ENCODE results near the gene GAPVD1. TPM values are rescaled to one million over a fixed set of nuclear protein-coding genes. Genes with fewer than 3 reads are reported as not detected.

The GAPVD1 gene
- total and polyA plus RNA-seq, 4 experiments from 2014 or later: 45.6 to 76.4 (median 63.5) TPM

DNA sequence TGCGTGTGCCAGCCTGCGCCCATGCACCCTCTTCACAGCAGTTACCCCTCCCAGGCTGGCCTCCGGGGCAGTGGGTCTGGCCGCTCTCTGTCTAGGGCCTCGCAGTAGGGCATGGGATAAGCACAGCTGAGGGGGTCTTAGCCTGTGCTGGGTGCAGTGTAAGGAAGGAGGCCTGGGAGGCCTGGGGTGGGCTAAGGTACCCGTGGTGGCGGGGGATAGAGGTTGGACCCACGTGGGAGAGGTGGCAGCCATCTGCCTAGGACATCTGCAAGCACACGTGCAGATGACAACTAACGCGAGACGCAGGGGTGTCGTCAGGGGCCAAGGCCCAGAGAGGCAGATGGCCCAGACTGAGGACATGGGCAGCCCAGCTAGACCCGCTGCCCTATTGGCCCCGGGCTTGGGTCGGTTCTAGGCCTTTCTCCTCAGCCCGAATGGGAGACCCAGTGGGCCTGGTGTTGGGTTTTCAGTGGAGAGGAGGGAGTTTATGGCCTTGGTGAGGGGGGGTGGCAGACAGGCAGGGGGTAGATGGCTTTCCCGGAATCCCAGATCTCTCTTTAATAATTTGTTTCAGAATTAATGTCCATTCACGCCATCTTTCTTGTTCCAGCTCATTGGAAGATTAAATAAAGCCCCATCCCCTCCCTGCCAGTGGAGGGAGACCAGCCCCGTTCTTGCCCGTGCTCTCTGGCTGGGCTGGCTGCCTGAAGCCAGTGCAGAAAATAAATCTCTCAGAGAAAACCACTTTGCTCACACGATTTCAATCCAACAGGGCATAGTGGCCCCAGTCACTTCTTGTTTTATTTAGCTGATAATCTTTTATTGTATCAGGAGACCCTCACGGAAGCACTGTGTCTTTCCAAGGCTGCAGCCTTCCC lies 154.2 kb downstream of the GAPVD1 start:
- intact Hi-C loops (cut with micrococcal nuclease): no loop called here
- Mint-ChIP-seq H3K4me3 (no peak overlapping the region), H3K27me3 (peaks cover 1 to 7% of the 10 kb centered on the region in 2 donors), H3K9me3 (no peaks in the 10 kb centered on the region), H3K4me1 (no peaks in the 10 kb centered on the region), H3K36me3 (no peaks in the 10 kb centered on the region), H3K27ac (no peak overlapping the region)
- H3K9me3 ChIP-seq (ENCODE audit: control insufficient read depth in 1 of 2, low read length in 2 of 2): no peaks in the 10 kb centered on the region
- ChIA-PET CTCF (ENCODE audit: partially characterized antibody) (no interaction called here), POLR2A (ENCODE audit: partially characterized antibody) (no interaction called here)
- DNase-seq: no peak
- H3K36me3 ChIP-seq (ENCODE audit: insufficient read depth, low read length): no peaks in the 10 kb centered on the region
- no peaks in the 10 kb centered on the region for H3K27me3 ChIP-seq (ENCODE audit: insufficient read depth, low read length)
- H3K4me3 ChIP-seq (ENCODE audit: low read length in 2 of 2): no peak overlapping the region
- no peaks in the 10 kb centered on the region for H3K4me1 ChIP-seq (ENCODE audit: insufficient read depth, low read length)
- H3K27ac ChIP-seq (ENCODE audit: low read depth, low read length): no peak overlapping the region

DNA sequence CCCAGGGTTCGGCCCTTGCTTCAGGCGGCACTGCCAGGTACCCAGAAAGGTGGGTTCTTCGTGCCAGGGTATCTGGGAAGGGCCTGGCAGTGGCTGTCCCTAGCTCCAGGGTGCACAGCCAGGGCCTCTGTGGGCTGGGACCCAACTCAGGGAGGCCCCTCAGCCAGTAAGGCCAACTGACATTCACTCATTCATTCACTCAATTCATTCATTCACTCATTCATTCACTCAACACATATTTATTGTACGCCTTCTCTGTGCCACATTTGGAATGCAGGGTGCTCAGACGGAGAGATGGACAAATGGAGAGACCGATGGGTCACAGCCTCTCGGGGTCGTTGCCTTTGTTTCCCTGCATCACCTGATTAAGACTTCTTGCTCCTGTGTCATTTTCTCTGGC lies 154.9 kb downstream of the GAPVD1 start:
- Mint-ChIP-seq H3K4me3 (no peak overlapping the region), H3K27me3 (peaks cover 1 to 4% of the 10 kb centered on the region in 2 donors), H3K27ac (no peak overlapping the region), H3K4me1 (no peaks in the 10 kb centered on the region), H3K9me3 (no peaks in the 10 kb centered on the region), H3K36me3 (no peaks in the 10 kb centered on the region)
- no peak for DNase-seq
- Histone ChIP-seq H3K4me1 (ENCODE audit: insufficient read depth, low read length) (no peaks in the 10 kb centered on the region), H3K4me3 (ENCODE audit: low read length in 2 of 2) (no peak overlapping the region), H3K9me3 (ENCODE audit: control insufficient read depth in 1 of 2, low read length in 2 of 2) (no peaks in the 10 kb centered on the region), H3K27ac (ENCODE audit: low read depth, low read length) (no peak overlapping the region), H3K36me3 (ENCODE audit: insufficient read depth, low read length) (no peaks in the 10 kb centered on the region), H3K27me3 (ENCODE audit: insufficient read depth, low read length) (no peaks in the 10 kb centered on the region)
- ChIA-PET POLR2A (ENCODE audit: partially characterized antibody) (no interaction called here), CTCF (ENCODE audit: partially characterized antibody) (no interaction called here)
- intact Hi-C loops (cut with micrococcal nuclease): no loop called here

Other genes starting within 250 kb of the GAPVD1 start
- 10 to 100 TPM; 14.7 to 15.5 TPM for gene SCAI, start 118.3 kb upstream of the GAPVD1 start, total RNA-seq
- gene SCAI, start 118.3 kb upstream of the GAPVD1 start, polyA plus RNA-seq: 1 to 10 TPM in 1 of 2 donors, under 1 TPM in 1; 0.23 to 2.4 TPM
- 10 to 100 TPM; 49.2 TPM for gene PPP6C, start 72.0 kb upstream of the GAPVD1 start, total RNA-seq
- gene PPP6C, start 72.0 kb upstream of the GAPVD1 start, polyA plus RNA-seq: 10 to 100 TPM; 62.3 to 66.1 TPM
- gene RABEPK, start 61.3 kb upstream of the GAPVD1 start, total RNA-seq: 10 to 100 TPM; 12.2 to 13.5 TPM
- 10 to 100 TPM; 35.9 to 43.3 TPM for gene RABEPK, start 61.3 kb upstream of the GAPVD1 start, polyA plus RNA-seq
- gene HSPA5, start 20.5 kb upstream of the GAPVD1 start, total RNA-seq: 100 to 1,000 TPM; 147 to 154 TPM
- 100 to 1,000 TPM; 194 to 253 TPM for gene HSPA5, start 20.5 kb upstream of the GAPVD1 start, polyA plus RNA-seq